ENCODE measurements around the gene NTM.

NTM gene

DNA sequence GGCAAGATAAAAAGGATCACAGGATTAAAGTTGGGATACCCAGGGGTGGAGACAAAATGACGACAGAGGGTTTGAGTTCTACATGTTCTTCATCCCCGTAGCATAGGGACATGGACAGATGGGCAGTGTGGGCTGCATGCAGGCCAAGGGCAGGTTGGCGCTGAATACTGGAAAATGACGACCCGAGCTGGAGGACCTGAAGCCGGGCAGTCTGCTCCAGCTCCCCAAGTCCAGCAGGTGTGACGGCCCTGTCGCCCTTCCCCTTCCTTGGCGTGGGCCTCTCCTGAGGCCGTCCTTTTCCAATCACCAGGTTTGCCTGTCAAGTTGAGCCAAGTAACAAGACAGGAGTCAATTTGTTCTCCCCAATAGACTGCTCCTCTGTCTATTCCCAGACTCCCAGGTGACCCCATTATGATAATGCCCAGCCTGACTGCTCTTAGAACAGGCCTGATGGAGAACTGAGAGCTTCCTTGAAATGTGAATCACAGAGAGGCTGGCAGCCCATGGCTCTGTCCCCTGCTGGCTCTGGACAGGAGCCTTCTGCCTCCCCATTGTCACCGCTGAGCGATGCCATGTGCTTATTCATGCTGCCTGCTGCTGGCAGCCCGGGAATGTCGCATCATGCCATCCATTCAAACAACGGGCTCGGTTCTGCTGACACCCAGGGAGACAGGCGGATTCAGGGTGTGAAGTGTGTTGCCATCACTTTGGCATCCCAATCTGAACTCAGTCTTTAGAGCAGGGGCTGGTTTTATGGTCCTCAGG is 392.1 kb downstream of the NTM start:
- TF ChIP-seq ZNF384 (IDR thresholded peaks at IDR 0.05) (no peak), FOXK2 (IDR thresholded peaks at IDR 0.05) (no peak), FOXM1 (IDR thresholded peaks at IDR 0.05; ENCODE audit: borderline replicate concordance) (no peak), NFRKB (IDR thresholded peaks at IDR 0.05) (no peak), ARNT (IDR thresholded peaks at IDR 0.05) (no peak), SP1 (IDR thresholded peaks at IDR 0.05) (no peak), SUZ12 (IDR thresholded peaks at IDR 0.05) (no peak), HDGF (IDR thresholded peaks at IDR 0.05; ENCODE audit: borderline replicate concordance) (no peak), L3MBTL2 (conservative IDR thresholded peaks at IDR 0.05) (no peak), LEF1 (IDR thresholded peaks at IDR 0.05; ENCODE audit: borderline replicate concordance) (no peak), CTBP1 (IDR thresholded peaks at IDR 0.05; ENCODE audit: borderline replicate concordance) (no peak), BHLHE40 (IDR thresholded peaks at IDR 0.05; ENCODE audit: borderline replicate concordance) (no peak), TARDBP (IDR thresholded peaks at IDR 0.05) (no peak), ELF4 (IDR thresholded peaks at IDR 0.05) (no peak)
- TF ChIP-seq, protein P1, sequence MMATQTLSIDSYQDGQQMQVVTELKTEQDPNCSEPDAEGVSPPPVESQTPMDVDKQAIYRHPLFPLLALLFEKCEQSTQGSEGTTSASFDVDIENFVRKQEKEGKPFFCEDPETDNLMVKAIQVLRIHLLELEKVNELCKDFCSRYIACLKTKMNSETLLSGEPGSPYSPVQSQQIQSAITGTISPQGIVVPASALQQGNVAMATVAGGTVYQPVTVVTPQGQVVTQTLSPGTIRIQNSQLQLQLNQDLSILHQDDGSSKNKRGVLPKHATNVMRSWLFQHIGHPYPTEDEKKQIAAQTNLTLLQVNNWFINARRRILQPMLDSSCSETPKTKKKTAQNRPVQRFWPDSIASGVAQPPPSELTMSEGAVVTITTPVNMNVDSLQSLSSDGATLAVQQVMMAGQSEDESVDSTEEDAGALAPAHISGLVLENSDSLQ (IDR thresholded peaks at IDR 0.05), result no peak
- ChIA-PET POLR2A (no interaction called here), CTCF (no interaction called here)

DNA sequence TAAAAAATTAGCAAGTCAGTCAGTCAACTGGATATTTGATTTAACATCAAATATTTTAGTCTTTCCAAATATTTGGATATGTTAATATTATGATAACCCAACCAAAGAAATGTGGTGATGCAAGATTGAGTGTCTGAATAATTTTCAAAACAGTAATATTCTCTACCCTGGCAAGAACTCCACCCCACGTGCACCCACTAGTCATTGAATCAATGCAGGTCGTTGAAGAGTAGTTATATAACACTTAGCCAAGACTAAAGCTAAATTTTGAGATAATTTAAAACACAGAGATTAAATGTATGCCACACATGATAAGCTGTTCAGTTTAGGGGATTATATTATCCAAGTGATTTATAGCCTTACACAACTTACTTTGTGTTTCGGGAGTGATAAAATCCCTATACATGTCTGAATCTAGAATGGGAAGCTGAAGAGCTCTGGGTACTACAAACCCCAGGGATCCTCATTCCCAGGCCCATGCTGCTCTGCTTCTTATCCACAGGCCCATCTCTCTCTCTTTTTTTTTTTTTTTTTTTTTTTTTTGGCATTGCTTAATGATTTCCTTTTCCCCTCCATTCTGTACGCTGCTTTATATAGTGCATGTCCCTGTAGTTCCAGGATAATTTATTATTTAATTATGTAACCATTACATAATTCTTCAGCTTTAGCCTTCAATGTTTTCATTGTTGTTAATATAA is 392.9 kb downstream of the NTM start:
- TF ChIP-seq FOXA1 (IDR thresholded peaks at IDR 0.05), result no peak
- TF ChIP-seq, protein P1 (IDR thresholded peaks at IDR 0.05), result no peak
- no peak for TF ChIP-seq SUZ12 (IDR thresholded peaks at IDR 0.05)
- DNase-seq (ENCODE audit: extremely low spot score), result no peak
- CTCF ChIA-PET, result interaction anchor here (0.6 kb wide), 1 partner anchor 294 kb away, joined by 3 read pairs; no protein-coding TSS in a partner anchor
- POLR2A ChIA-PET, result no interaction called here

More for the DNA sequence above, 392.1 kb downstream of the NTM start:
- DNase-seq (ENCODE audit: extremely low spot score), result no peak

DNA sequence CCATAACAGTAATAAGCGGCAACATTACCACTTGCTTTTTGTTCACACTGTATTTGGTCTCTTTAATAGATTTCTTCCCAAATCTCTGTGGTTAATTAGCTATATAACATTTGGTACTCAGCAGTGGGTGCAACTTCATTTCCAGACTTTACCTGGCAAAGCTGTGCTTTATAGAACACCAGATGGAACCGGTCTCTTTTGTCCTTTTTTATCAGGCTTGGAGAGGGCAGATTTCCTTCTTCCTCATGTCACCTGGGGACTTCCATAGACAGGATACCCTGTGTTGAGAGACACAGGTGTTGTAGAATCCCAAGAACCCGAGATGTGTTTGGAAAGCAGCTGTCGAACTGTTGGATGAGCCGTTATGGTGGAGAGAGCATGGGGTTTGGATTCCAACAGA is 393.7 kb downstream of the NTM start:
- DNase-seq (ENCODE audit: extremely low spot score), result no peak
- no peak for TF ChIP-seq FOXA1 (IDR thresholded peaks at IDR 0.05)
- TF ChIP-seq NFRKB (IDR thresholded peaks at IDR 0.05), result no peak
- no peak for TF ChIP-seq SP1 (IDR thresholded peaks at IDR 0.05)
- TF ChIP-seq LEF1 (IDR thresholded peaks at IDR 0.05; ENCODE audit: borderline replicate concordance), result no peak
- no peak for TF ChIP-seq HDGF (IDR thresholded peaks at IDR 0.05; ENCODE audit: borderline replicate concordance)
- POLR2A ChIA-PET, result no interaction called here
- CTCF ChIA-PET, result interaction anchor here (0.6 kb wide), 1 partner anchor 293 kb away, joined by 3 read pairs; no protein-coding TSS in a partner anchor

DNA sequence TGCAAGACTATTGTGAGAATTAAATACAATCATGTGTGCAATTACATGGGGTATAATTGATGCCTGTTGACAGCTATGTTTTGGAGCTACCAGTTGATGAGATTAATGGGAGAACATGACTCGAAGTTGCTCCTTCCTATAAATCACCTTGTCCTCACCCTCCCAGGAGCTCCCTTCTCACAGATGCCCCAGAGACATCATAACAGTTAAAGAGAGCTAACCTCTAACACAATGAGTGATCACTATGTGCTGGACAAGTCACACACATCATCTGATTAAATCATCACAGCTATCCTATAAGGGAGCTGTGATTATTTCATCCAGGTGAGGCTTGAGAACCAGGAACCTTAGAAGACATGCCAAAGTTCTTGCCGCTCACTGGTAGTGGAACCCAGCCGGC is 394.2 kb downstream of the NTM start:
- no peak for DNase-seq (ENCODE audit: extremely low spot score)
- CTCF ChIA-PET, result no interaction called here
- POLR2A ChIA-PET, result no interaction called here

DNA sequence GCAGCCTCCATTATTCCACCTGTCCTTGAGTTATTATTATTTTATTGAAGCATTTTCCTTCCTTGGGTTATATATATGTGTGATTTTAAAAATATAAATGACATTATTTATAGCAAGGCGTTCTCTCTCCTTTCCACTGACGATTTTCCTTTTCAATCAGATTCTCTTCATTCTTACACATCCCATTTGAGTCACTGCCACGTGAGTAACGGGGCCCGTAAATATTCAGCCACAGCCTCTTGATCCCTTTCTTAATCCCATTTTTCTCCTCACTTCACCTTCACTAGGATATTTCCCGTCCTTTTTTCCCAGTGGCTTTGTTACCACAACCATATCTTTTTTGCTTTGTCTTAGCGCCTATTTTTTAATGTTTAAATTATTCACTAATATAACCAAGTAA is 396.2 kb downstream of the NTM start:
- CTCF ChIA-PET, result no interaction called here
- TF ChIP-seq FOXA1 (IDR thresholded peaks at IDR 0.05) (no peak), NFRKB (IDR thresholded peaks at IDR 0.05) (no peak), CTBP1 (IDR thresholded peaks at IDR 0.05; ENCODE audit: borderline replicate concordance) (no peak)
- TF ChIP-seq, protein P1 (IDR thresholded peaks at IDR 0.05), result no peak
- no peak for DNase-seq (ENCODE audit: extremely low spot score)
- POLR2A ChIA-PET, result no interaction called here

More for the DNA sequence above, 394.2 kb downstream of the NTM start:
- TF ChIP-seq ELF4 (IDR thresholded peaks at IDR 0.05) (no peak), LEF1 (IDR thresholded peaks at IDR 0.05; ENCODE audit: borderline replicate concordance) (no peak), FOXA1 (IDR thresholded peaks at IDR 0.05) (no peak), NFRKB (IDR thresholded peaks at IDR 0.05) (no peak), FOXM1 (IDR thresholded peaks at IDR 0.05; ENCODE audit: borderline replicate concordance) (no peak), FOXK2 (IDR thresholded peaks at IDR 0.05) (no peak), TARDBP (IDR thresholded peaks at IDR 0.05) (no peak)
- TF ChIP-seq, protein P1 (IDR thresholded peaks at IDR 0.05), result no peak

DNA sequence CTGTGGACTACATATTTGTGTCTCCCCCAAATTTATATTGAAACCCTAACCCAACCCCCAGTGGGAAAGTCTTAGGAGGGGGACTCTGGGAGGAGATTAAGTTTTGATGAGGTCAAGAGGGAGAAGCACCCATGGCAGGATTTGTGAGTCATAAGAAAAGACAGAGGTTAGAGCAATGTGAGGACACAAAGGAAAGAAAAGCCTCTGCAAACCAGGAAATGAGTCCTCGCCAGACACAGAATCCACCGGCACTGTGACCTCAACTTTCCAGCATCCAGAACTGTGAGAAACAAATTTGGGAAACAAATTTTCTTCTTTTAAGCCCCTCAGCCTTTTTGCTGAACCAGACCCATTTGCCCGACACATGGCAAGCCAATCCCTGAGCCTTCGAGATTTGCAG is 397.0 kb downstream of the NTM start:
- TF ChIP-seq ARNT (IDR thresholded peaks at IDR 0.05) (no peak), ELF4 (IDR thresholded peaks at IDR 0.05) (no peak), FOXM1 (IDR thresholded peaks at IDR 0.05; ENCODE audit: borderline replicate concordance) (no peak), CTBP1 (IDR thresholded peaks at IDR 0.05; ENCODE audit: borderline replicate concordance) (no peak), TARDBP (IDR thresholded peaks at IDR 0.05) (no peak), SUZ12 (IDR thresholded peaks at IDR 0.05) (no peak), NFRKB (IDR thresholded peaks at IDR 0.05) (no peak), FOXA1 (IDR thresholded peaks at IDR 0.05) (no peak), LEF1 (IDR thresholded peaks at IDR 0.05; ENCODE audit: borderline replicate concordance) (no peak), BHLHE40 (IDR thresholded peaks at IDR 0.05; ENCODE audit: borderline replicate concordance) (no peak), SP1 (IDR thresholded peaks at IDR 0.05) (no peak), FOXK2 (IDR thresholded peaks at IDR 0.05) (no peak), HDGF (IDR thresholded peaks at IDR 0.05; ENCODE audit: borderline replicate concordance) (no peak), L3MBTL2 (conservative IDR thresholded peaks at IDR 0.05) (no peak), ZNF384 (IDR thresholded peaks at IDR 0.05) (no peak)
- TF ChIP-seq, protein P1 (IDR thresholded peaks at IDR 0.05), result no peak
- ChIA-PET POLR2A (no interaction called here), CTCF (no interaction called here)
- no peak for DNase-seq (ENCODE audit: extremely low spot score)
